ENCODE results near the gene TSPAN15. TPM values are rescaled to one million over a fixed set of nuclear protein-coding genes. Genes with fewer than 3 reads are reported as not detected.

The TSPAN15 gene
- total and polyA plus RNA-seq, 2 of the 4 experiments (the other 2 are of a cell fraction): 0.48 TPM; not detected in 1

GRCh38 chr10:69504576-69505250, 53.4 kb downstream of the TSPAN15 start:
- ATAC-seq (ENCODE audit: low read depth) (no peak), DNase-seq (no peak)
- Histone ChIP-seq H4K5ac (ENCODE audit: low read depth, low read length) (no peak overlapping the region), H2BK15ac (ENCODE audit: low read depth, low read length) (no peak overlapping the region), H4K91ac (ENCODE audit: insufficient read depth, low read depth, low read length) (no peak overlapping the region), H3K9ac (ENCODE audit: low read depth, low read length) (no peak overlapping the region), H3K4ac (ENCODE audit: low read depth, low read length) (no peak overlapping the region), H3K4me3 (ENCODE audit: insufficient read depth, low read depth, low read length) (no peak overlapping the region), H4K20me1 (ENCODE audit: insufficient read depth, low read length) (no peaks in the 10 kb centered on the region), H3K56ac (ENCODE audit: extremely low read depth, insufficient read depth, low read length) (no peak overlapping the region), H3K23ac (ENCODE audit: low read depth, low read length) (no peak overlapping the region), H3K18ac (ENCODE audit: low read depth, low read length) (no peak overlapping the region), H4K8ac (ENCODE audit: low read depth in 2 of 2, low read length in 2 of 2) (no peak overlapping the region), H2BK120ac (ENCODE audit: low read depth, low read length) (no peak overlapping the region), H2AK5ac (ENCODE audit: low read depth, low read length) (no peak overlapping the region), H2BK20ac (ENCODE audit: low read depth, low read length) (no peak overlapping the region), H3K36me3 (ENCODE audit: control insufficient read depth, insufficient read depth, low read length) (no peaks in the 10 kb centered on the region), H2BK5ac (ENCODE audit: low read depth, low read length, poor library complexity, severe bottlenecking) (no peak overlapping the region), H3K4me1 (ENCODE audit: control insufficient read depth, insufficient read depth, low read length) (no peaks in the 10 kb centered on the region), H3K4me2 (ENCODE audit: low read depth, low read length) (no peak overlapping the region), H3K9me3 (ENCODE audit: control insufficient read depth, insufficient read depth, low read length) (no peaks in the 10 kb centered on the region), H3K79me1 (ENCODE audit: low read depth in 1 of 2, low read length in 2 of 2) (no peaks in the 10 kb centered on the region), H3K14ac (replicated peaks; ENCODE audit: low read depth, low read length) (no peak overlapping the region), H3K27ac (ENCODE audit: insufficient read depth, low read length) (no peak overlapping the region), H3K27me3 (ENCODE audit: control insufficient read depth, insufficient read depth, low read length) (peaks cover 52% of the 10 kb centered on the region), H3K9me1 (ENCODE audit: insufficient read depth, low read length) (no peaks in the 10 kb centered on the region), H2AFZ (replicated peaks; ENCODE audit: low read length, poor library complexity) (no peak overlapping the region), H2AK9ac (replicated peaks; ENCODE audit: low read depth, low read length, poor library complexity) (no peak overlapping the region)
- dilution Hi-C loops (cut with HindIII; ENCODE audit: low sequenced_read_pairs, unreplicated experiment): no loop called here
- ChIA-PET POLR2A (ENCODE audit: unreplicated experiment) (no interaction called here), CTCF (interaction anchor here (0.6 kb wide), 1 partner anchor 132 kb away, joined by 4 read pairs; no protein-coding TSS in a partner anchor)
- no peak for TF ChIP-seq RFX5 (IDR thresholded peaks at IDR 0.05; ENCODE audit: low read depth, low read length)
- TF ChIP-seq, protein P1, sequence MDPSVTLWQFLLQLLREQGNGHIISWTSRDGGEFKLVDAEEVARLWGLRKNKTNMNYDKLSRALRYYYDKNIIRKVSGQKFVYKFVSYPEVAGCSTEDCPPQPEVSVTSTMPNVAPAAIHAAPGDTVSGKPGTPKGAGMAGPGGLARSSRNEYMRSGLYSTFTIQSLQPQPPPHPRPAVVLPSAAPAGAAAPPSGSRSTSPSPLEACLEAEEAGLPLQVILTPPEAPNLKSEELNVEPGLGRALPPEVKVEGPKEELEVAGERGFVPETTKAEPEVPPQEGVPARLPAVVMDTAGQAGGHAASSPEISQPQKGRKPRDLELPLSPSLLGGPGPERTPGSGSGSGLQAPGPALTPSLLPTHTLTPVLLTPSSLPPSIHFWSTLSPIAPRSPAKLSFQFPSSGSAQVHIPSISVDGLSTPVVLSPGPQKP (IDR thresholded peaks at IDR 0.05; ENCODE audit: borderline replicate concordance, low read depth, low read length): no peak
- TF ChIP-seq NFE2L2 (IDR thresholded peaks at IDR 0.05; ENCODE audit: low read depth, low read length): no peak
- no peak for TF ChIP-seq MXI1 (IDR thresholded peaks at IDR 0.05; ENCODE audit: borderline replicate concordance, low read depth, low read length)
- TF ChIP-seq, protein P2, sequence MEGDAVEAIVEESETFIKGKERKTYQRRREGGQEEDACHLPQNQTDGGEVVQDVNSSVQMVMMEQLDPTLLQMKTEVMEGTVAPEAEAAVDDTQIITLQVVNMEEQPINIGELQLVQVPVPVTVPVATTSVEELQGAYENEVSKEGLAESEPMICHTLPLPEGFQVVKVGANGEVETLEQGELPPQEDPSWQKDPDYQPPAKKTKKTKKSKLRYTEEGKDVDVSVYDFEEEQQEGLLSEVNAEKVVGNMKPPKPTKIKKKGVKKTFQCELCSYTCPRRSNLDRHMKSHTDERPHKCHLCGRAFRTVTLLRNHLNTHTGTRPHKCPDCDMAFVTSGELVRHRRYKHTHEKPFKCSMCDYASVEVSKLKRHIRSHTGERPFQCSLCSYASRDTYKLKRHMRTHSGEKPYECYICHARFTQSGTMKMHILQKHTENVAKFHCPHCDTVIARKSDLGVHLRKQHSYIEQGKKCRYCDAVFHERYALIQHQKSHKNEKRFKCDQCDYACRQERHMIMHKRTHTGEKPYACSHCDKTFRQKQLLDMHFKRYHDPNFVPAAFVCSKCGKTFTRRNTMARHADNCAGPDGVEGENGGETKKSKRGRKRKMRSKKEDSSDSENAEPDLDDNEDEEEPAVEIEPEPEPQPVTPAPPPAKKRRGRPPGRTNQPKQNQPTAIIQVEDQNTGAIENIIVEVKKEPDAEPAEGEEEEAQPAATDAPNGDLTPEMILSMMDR (conservative IDR thresholded peaks at IDR 0.05; ENCODE audit: low read depth, low read length): no peak
- TF ChIP-seq RAD21 (IDR thresholded peaks at IDR 0.05; ENCODE audit: low read length): no peak
- TF ChIP-seq FOS (IDR thresholded peaks at IDR 0.05; ENCODE audit: low read depth, low read length): no peak
- TF ChIP-seq MAZ (IDR thresholded peaks at IDR 0.05; ENCODE audit: borderline replicate concordance, low read depth, low read length): no peak
- no peak for TF ChIP-seq MAFK (IDR thresholded peaks at IDR 0.05; ENCODE audit: low read depth, low read length)
- no TSS peak for BruUV-seq (replicated peaks)
- in situ Hi-C loops (cut with MboI; ENCODE audit: low sequenced_read_pairs): loop anchor here (5.0 to 25.0 kb wide), 3 partner anchors 77 to 408 kb away; no protein-coding TSS in a partner anchor
- no CpG with 5 or more reads among the region's 6 CpGs for WGBS, 2 experiments (ENCODE audit: extremely low coverage in 2 of 2, insufficient read length in 1 of 2)
- intact Hi-C loops (cut with micrococcal nuclease): no loop called here
